Tibial artery (tissue), 4 donors: ENCODE data around the gene FAM240A.

Source experiments
- DNase-seq, 2 donors: peaks; one replicate each; pipeline ENCODE4 v3.0.0-alpha.2; 2019
- H3K27ac ChIP-seq, 2 donors: fragments of 200-600 bp; sonication (generic) in 1 of 2; 1 replicate in 1 of 2; 2 replicates in 1 of 2; pipeline ENCODE4 v1.5.1; 2018 to 2019; ENCODE audit warnings: mild to moderate bottlenecking in 1 of 2
- H3K27me3 ChIP-seq, 2 donors: fragments of 200-600 bp; sonication (generic) in 1 of 2; one replicate each; pipeline versions ENCODE4 v1.5.1 to v1.6.0; 2016 to 2019
- H3K36me3 ChIP-seq, 3 donors: fragments of 200-600 bp; sonication (generic) in 2 of 3; one replicate each; pipeline ENCODE4 v1.5.1; 2016 to 2019; ENCODE audit warnings: mild to moderate bottlenecking in 2 of 3
- H3K4me1 ChIP-seq, 4 donors: fragments of 200-600 bp; sonication (generic) in 2 of 4; 1 replicate in 3 of 4; 2 replicates in 1 of 4; pipeline ENCODE4 v1.5.1; 2016 to 2019
- H3K4me3 ChIP-seq, 2 donors: fragments of 200-600 bp; sonication (generic) in 1 of 2; 1 replicate in 1 of 2; 2 replicates in 1 of 2; pipeline ENCODE4 v1.5.1; 2018 to 2019; ENCODE audit warnings: mild to moderate bottlenecking in 2 of 2
- H3K9me3 ChIP-seq, 3 donors: fragments of 200-600 bp; sonication (generic) in 1 of 3; one replicate each; pipeline ENCODE4 v1.5.1; 2016 to 2019
- intact Hi-C: fragments of 100-400 bp; cut with DNase I; formaldehyde crosslinking; loops from one replicate; pipeline ENCODE4 v1.15.0; 2023; ENCODE audit warnings: low total_unique reads
- TF ChIP-seq, protein P1 (sequence below), 2 experiments: fragments of 200-600 bp in 1 of 2; fragments of 450-650 bp in 1 of 2; IDR thresholded peaks; one replicate each; pipeline ENCODE4 v1.5.1; 2017 to 2019; ENCODE audit warnings: antibody characterized with exemption in 2 of 2, mild to moderate bottlenecking in 1 of 2, moderate library complexity in 1 of 2

Gene FAM240A

DNA sequence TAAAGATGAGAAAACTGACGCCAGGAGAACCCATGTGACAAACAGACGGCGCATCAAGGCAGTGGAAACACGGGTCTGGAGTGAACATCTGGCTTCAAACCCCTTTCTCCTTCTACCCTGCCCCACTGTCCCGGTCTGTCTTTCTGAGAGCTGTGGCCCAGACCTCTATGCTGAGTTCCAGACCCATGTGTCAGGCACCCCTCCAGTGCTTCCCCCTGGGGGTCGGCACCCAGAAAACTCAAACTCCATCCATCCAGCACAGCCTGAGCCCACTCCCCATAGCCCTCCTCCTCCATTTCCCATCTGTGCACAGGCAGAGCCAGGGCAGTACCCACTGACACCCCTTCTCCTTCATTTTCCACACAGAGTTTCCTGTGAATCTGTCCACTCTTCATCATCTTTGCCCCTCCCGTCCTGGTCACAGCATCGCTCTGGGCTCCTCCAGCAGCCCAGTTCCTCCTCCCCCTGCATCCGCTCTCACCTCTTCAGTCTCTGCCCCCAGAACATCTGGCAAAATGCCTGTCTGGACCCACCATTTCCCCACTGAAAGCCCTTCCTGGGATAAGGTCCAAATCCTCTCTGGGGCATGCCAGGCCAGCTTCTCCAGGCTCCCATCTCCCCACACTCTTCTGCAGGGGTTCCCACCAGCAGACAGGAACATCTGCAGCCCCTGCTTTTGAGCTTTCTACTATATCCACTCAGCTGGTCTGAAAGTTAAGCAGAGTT lies 2.9 kb downstream of the FAM240A start:
- intact Hi-C loops = no loop called here
- H3K9me3 ChIP-seq = no peaks in the 10 kb centered on the region
- DNase-seq = no peak
- no peak overlapping the region for H3K27ac ChIP-seq
- H3K4me1 ChIP-seq = peaks cover 0 to 9% (median 3%) of the 10 kb centered on the region in 4 donors
- TF ChIP-seq, protein P1, sequence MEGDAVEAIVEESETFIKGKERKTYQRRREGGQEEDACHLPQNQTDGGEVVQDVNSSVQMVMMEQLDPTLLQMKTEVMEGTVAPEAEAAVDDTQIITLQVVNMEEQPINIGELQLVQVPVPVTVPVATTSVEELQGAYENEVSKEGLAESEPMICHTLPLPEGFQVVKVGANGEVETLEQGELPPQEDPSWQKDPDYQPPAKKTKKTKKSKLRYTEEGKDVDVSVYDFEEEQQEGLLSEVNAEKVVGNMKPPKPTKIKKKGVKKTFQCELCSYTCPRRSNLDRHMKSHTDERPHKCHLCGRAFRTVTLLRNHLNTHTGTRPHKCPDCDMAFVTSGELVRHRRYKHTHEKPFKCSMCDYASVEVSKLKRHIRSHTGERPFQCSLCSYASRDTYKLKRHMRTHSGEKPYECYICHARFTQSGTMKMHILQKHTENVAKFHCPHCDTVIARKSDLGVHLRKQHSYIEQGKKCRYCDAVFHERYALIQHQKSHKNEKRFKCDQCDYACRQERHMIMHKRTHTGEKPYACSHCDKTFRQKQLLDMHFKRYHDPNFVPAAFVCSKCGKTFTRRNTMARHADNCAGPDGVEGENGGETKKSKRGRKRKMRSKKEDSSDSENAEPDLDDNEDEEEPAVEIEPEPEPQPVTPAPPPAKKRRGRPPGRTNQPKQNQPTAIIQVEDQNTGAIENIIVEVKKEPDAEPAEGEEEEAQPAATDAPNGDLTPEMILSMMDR (IDR thresholded peaks at IDR 0.05) = no peak
- no peaks in the 10 kb centered on the region for H3K36me3 ChIP-seq
- peaks cover 0 to 29% of the 10 kb centered on the region in 2 donors for H3K27me3 ChIP-seq
- H3K4me3 ChIP-seq = no peak overlapping the region

DNA sequence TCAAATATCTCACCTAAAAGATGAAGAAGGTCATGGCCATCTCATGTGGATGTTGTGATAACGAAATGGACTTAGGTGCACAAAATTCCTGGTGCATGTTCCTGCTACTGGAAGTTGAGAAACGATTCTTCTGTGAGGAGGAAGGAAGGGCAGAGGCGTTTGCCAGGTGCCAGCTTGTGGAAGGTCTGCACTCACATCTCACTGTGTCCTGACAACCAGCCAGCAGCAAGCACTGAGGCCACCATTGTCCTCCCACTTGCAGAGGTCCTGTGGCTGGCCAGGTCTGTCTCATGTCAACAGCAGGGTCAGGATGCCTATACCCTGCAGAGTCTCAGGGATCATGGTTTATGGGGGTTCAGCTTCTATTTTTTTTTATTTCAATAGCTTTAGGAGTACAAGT lies 3.7 kb downstream of the FAM240A start:
- no peak overlapping the region for H3K27ac ChIP-seq
- no peaks in the 10 kb centered on the region for H3K9me3 ChIP-seq
- H3K4me3 ChIP-seq = no peak overlapping the region
- TF ChIP-seq, protein P1 (IDR thresholded peaks at IDR 0.05) = no peak
- intact Hi-C loops = no loop called here
- peaks cover 0 to 29% of the 10 kb centered on the region in 2 donors for H3K27me3 ChIP-seq
- peaks cover 0 to 9% (median 3%) of the 10 kb centered on the region in 4 donors for H3K4me1 ChIP-seq
- DNase-seq = no peak
- H3K36me3 ChIP-seq = no peaks in the 10 kb centered on the region

DNA sequence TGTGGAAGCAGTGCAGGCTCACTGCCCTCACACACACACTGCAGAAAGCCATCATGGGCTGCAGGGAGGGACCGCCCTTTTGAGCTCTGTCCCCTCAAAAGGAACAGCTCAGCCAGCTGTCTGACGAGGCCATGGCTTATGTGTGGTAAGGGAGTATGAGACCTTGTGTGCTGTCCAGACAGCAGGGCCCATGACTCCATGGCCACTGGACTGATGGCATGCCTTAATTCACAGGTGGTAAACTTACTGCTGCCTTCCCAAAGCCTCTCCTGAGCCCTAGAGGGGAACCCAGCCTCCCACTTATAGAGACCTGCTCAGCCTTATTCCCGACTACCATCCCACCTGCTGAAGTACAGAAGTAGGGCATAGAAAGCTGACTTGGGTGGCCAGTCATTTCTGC lies 5.6 kb downstream of the FAM240A start:
- no peaks in the 10 kb centered on the region for H3K9me3 ChIP-seq
- TF ChIP-seq, protein P1 (IDR thresholded peaks at IDR 0.05) = no peak
- no peak overlapping the region for H3K27ac ChIP-seq
- peaks cover 0 to 22% of the 10 kb centered on the region in 2 donors for H3K27me3 ChIP-seq
- DNase-seq = no peak
- intact Hi-C loops = no loop called here
- no peak overlapping the region for H3K4me3 ChIP-seq
- H3K36me3 ChIP-seq = no peaks in the 10 kb centered on the region
- peaks cover 0 to 9% (median 3%) of the 10 kb centered on the region in 4 donors for H3K4me1 ChIP-seq

DNA sequence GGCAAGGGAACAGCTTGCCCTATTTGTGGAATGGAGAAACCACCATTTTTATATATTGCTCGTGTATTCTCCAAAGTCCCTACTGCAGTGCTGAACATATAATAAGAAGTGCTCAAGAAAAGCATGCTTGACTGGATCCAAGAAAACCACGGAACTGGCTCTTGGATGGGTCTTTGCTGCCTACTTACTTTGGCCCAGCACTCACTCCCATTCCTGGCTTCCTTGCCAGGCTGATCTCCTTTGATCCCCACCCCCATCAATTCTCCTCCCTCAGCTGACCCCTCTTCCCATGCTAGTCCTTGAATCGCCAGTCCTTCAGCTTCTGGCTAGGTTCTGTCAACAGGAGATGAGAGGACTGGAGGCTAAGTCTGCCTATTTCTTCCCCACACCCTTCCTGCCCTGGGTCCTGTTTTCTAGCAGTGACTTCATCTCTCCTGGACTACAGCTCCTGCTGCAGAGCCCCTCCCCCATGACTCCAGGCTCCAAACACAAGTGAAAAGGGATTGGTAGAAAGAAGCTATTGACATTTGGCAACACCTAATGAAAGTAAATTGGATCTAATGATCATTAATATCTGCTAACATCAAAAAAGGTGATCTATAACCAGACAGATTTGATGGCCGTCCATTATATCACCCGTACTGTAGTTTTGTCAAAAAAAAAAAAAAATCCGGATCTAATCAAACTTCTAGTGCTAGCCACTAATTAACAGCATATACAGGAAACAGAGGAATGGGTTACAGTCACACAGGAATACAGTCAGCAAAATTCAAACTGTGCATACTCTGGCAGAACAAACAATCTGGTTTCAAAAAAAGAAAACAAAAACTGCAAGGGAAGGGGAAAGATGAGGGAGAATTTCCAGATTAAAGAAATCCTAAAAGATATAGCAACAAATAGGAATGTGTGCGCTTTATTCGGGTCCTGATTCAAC lies 7.8 kb downstream of the FAM240A start:
- intact Hi-C loops = no loop called here
- H3K27me3 ChIP-seq = peaks cover 0 to 19% of the 10 kb centered on the region in 2 donors
- H3K4me3 ChIP-seq = no peak overlapping the region
- no peaks in the 10 kb centered on the region for H3K9me3 ChIP-seq
- no peaks in the 10 kb centered on the region for H3K36me3 ChIP-seq
- TF ChIP-seq, protein P1 (IDR thresholded peaks at IDR 0.05) = no peak
- H3K27ac ChIP-seq = no peak overlapping the region
- no peak for DNase-seq
- H3K4me1 ChIP-seq = peaks cover 0 to 9% (median 3%) of the 10 kb centered on the region in 4 donors

DNA sequence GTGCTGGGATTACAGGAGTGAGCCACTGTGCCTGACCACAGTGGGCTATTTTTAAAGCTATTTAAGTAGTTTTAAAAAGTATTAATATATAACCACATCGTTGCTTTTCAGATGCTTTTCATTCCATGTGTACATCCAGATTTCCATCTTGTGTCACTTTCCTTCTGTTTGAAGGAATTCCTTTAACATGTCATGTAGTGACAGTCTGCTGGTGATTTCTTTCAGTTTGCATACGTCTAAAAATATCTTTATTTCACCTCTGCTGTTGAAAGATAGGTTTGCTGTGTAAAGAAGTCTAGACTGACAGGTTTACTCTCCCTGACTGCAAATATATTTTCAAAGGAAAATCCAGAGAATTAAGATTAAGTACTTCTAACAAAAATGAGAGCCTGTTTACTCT lies 12.2 kb downstream of the FAM240A start:
- TF ChIP-seq, protein P1 (IDR thresholded peaks at IDR 0.05) = no peak
- H3K27ac ChIP-seq = no peak overlapping the region
- no peaks in the 10 kb centered on the region for H3K9me3 ChIP-seq
- intact Hi-C loops = no loop called here
- no peaks in the 10 kb centered on the region for H3K36me3 ChIP-seq
- H3K4me1 ChIP-seq = peaks cover 0 to 11% (median 4%) of the 10 kb centered on the region in 4 donors
- peaks cover 0 to 3% of the 10 kb centered on the region in 2 donors for H3K27me3 ChIP-seq
- DNase-seq = no peak
- no peak overlapping the region for H3K4me3 ChIP-seq
